ENCODE data around the gene SIL1. TPM values are rescaled to one million over a fixed set of nuclear protein-coding genes. Genes with fewer than 3 reads are reported as not detected.

Gene SIL1
- total RNA-seq, 2 donors from 2014 or later: 17.2 to 20.2 TPM

DNA sequence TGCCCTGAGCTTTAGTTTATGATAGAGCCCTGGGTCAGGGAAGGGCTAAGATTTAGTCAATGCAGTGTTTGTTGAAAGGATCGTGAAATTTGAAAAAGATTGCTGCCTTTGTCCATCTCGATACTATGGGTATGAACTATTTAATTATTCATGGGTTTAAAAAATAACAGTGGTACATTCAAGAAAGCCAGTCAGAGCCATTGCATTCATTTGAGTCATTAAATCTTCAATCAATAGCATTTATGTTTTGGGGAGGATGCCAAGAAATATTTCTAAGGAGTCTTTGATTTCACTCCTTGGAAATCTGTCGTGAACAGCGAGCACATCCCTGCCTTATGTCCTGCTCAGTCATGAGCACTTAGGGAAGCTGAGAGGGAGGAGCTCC is 268.6 kb downstream of the SIL1 start:
- no peaks in the 10 kb centered on the region for H3K4me1 Mint-ChIP-seq
- TF ChIP-seq CTCF (conservative IDR thresholded peaks at IDR 0.05): no peak
- no peak overlapping the region for H3K4me3 ChIP-seq (ENCODE audit: low read length)
- peaks cover 77% of the 10 kb centered on the region for H3K36me3 Mint-ChIP-seq (ENCODE audit: low read depth)
- WGBS, 2 experiments (ENCODE audit: insufficient coverage in 1 of 2, insufficient read length in 1 of 2): 99 to 100% methylated on average over 4 of the region's 4 CpGs
- no peaks in the 10 kb centered on the region for H3K27me3 Mint-ChIP-seq (ENCODE audit: insufficient read depth)
- H3K27me3 ChIP-seq (ENCODE audit: control insufficient read depth, insufficient read depth, low read length, poor library complexity, severe bottlenecking): no peaks in the 10 kb centered on the region
- peak overlapping the region; percentile 3 for H3K27ac ChIP-seq (ENCODE audit: low read depth, low read length)
- no peaks in the 10 kb centered on the region for H3K4me1 ChIP-seq (ENCODE audit: control insufficient read depth, insufficient read depth, low read length)
- H3K4me3 Mint-ChIP-seq: no peak overlapping the region
- no peak for DNase-seq
- no peaks in the 10 kb centered on the region for H3K9me3 ChIP-seq (ENCODE audit: control insufficient read depth, low read length)
- peaks cover 96% of the 10 kb centered on the region for H3K36me3 ChIP-seq (ENCODE audit: control insufficient read depth, insufficient read depth, low read length)
- no peak overlapping the region for H3K27ac Mint-ChIP-seq
- H3K9ac ChIP-seq (ENCODE audit: extremely low read depth, low read length, poor library complexity, severe bottlenecking): no peak overlapping the region
- no peaks in the 10 kb centered on the region for H3K9me3 Mint-ChIP-seq

DNA sequence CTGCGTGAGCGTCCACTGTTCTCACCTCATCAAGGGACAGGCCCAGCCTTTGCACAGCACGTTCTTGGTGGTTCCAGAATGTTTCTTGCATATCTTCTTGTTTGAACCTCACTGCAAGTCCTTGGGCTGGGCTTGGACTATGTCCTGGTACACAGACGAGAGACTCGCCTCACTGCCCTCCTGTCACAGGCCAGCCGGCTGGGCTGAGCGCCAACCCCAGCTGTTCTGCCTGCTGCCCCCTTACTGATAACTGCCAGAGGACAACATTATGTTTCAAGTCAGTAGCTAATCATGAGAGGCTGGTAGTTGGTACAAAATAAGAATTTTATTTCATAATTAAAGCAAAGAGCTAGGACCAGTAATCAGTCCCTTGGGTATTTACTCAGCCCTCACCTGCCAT is 270.2 kb downstream of the SIL1 start:
- no peak for DNase-seq
- H3K27ac Mint-ChIP-seq: no peak overlapping the region
- 95 to 99% methylated on average over 7 of the region's 7 CpGs for WGBS, 2 experiments (ENCODE audit: insufficient coverage in 1 of 2, insufficient read length in 1 of 2)
- Histone ChIP-seq H3K27me3 (ENCODE audit: control insufficient read depth, insufficient read depth, low read length, poor library complexity, severe bottlenecking) (no peaks in the 10 kb centered on the region), H3K9me3 (ENCODE audit: control insufficient read depth, low read length) (no peaks in the 10 kb centered on the region), H3K9ac (ENCODE audit: extremely low read depth, low read length, poor library complexity, severe bottlenecking) (no peak overlapping the region), H3K36me3 (ENCODE audit: control insufficient read depth, insufficient read depth, low read length) (peaks cover 95% of the 10 kb centered on the region), H3K4me1 (ENCODE audit: control insufficient read depth, insufficient read depth, low read length) (no peaks in the 10 kb centered on the region), H3K4me3 (ENCODE audit: low read length) (no peak overlapping the region), H3K27ac (ENCODE audit: low read depth, low read length) (peak overlapping the region; percentile 12)
- H3K9me3 Mint-ChIP-seq: no peaks in the 10 kb centered on the region
- H3K27me3 Mint-ChIP-seq (ENCODE audit: insufficient read depth): no peaks in the 10 kb centered on the region
- TF ChIP-seq CTCF (conservative IDR thresholded peaks at IDR 0.05): no peak
- no peak overlapping the region for H3K4me3 Mint-ChIP-seq
- no peaks in the 10 kb centered on the region for H3K4me1 Mint-ChIP-seq
- peaks cover 75% of the 10 kb centered on the region for H3K36me3 Mint-ChIP-seq (ENCODE audit: low read depth)

- H3K27me3 ChIP-seq (ENCODE audit: control insufficient read depth, insufficient read depth, low read length, poor library complexity, severe bottlenecking): no peaks in the 10 kb centered on the region
- TF ChIP-seq CTCF (conservative IDR thresholded peaks at IDR 0.05): no peak
Measured at GRCh38 chr5:138927544-138927943, 270.6 kb downstream of the SIL1 start.

More at GRCh38 chr5:138927544-138927943, 270.6 kb downstream of the SIL1 start:
- Mint-ChIP-seq H3K27me3 (ENCODE audit: insufficient read depth) (no peaks in the 10 kb centered on the region), H3K9me3 (no peaks in the 10 kb centered on the region), H3K27ac (no peak overlapping the region), H3K4me3 (no peak overlapping the region), H3K4me1 (no peaks in the 10 kb centered on the region), H3K36me3 (ENCODE audit: low read depth) (peaks cover 70% of the 10 kb centered on the region)
- H3K4me3 ChIP-seq (ENCODE audit: low read length): no peak overlapping the region
- 94 to 97% methylated on average over 7 to 8 of the region's 8 CpGs for WGBS, 2 experiments (ENCODE audit: insufficient coverage in 1 of 2, insufficient read length in 1 of 2)
- H3K4me1 ChIP-seq (ENCODE audit: control insufficient read depth, insufficient read depth, low read length): no peaks in the 10 kb centered on the region
- no peak overlapping the region for H3K9ac ChIP-seq (ENCODE audit: extremely low read depth, low read length, poor library complexity, severe bottlenecking)
- peaks cover 95% of the 10 kb centered on the region for H3K36me3 ChIP-seq (ENCODE audit: control insufficient read depth, insufficient read depth, low read length)
- no peaks in the 10 kb centered on the region for H3K9me3 ChIP-seq (ENCODE audit: control insufficient read depth, low read length)
- peak; percentile 24 for DNase-seq
- peak overlapping the region; percentile 12 for H3K27ac ChIP-seq (ENCODE audit: low read depth, low read length)

All from endodermal cell (in vitro differentiated cells).